Liver (tissue), 9 donors: Measurements from ENCODE around the gene RBKS. TPM values are rescaled to one million over a fixed set of nuclear protein-coding genes. Genes with fewer than 3 reads are reported as not detected.

Experiments
- DNase-seq: peaks from one replicate; pipeline ENCODE4 v3.0.0-alpha.2; 2017; ENCODE audit warnings: low spot score
- H3K27ac ChIP-seq, 2 donors: one replicate each; pipeline ENCODE4 v1.7.0; 2013; ENCODE audit warnings: inconsistent platforms in 2 of 2, low read length in 2 of 2, control low read depth in 1 of 2, low read depth in 1 of 2, mild to moderate bottlenecking in 1 of 2
- H3K27me3 ChIP-seq, 4 donors: one replicate each; pipeline versions ENCODE4 v1.6.1 to v1.7.0; 2013; ENCODE audit warnings: low read length in 3 of 4, inconsistent platforms in 1 of 4, mild to moderate bottlenecking in 1 of 4, moderate library complexity in 1 of 4; ENCODE audit not compliant: control insufficient read depth in 4 of 4, insufficient read depth in 4 of 4
- H3K36me3 ChIP-seq, 4 donors: one replicate each; pipeline versions ENCODE4 v1.6.1 to v1.7.0; 2013; ENCODE audit warnings: low read length in 3 of 4, mild to moderate bottlenecking in 3 of 4, low read depth in 1 of 4, moderate library complexity in 1 of 4; ENCODE audit not compliant: control insufficient read depth in 4 of 4, insufficient read depth in 3 of 4
- H3K4me1 ChIP-seq, 4 donors: one replicate each; pipeline versions ENCODE4 v1.6.1 to v1.7.0; 2013; ENCODE audit warnings: low read length in 3 of 4, mild to moderate bottlenecking in 3 of 4, moderate library complexity in 1 of 4; ENCODE audit not compliant: control insufficient read depth in 4 of 4, insufficient read depth in 4 of 4
- H3K4me3 ChIP-seq, 3 donors: one replicate each; pipeline versions ENCODE4 v1.6.1 to v1.7.0; 2013; ENCODE audit warnings: low read length in 3 of 3, control low read depth in 1 of 3, low read depth in 1 of 3, mild to moderate bottlenecking in 1 of 3
- H3K9ac ChIP-seq, 2 donors: one replicate each; pipeline ENCODE4 v1.7.0; 2013; ENCODE audit warnings: low read length in 2 of 2, mild to moderate bottlenecking in 2 of 2, moderate library complexity in 2 of 2, control low read depth in 1 of 2, low read depth in 1 of 2
- H3K9me3 ChIP-seq, 4 donors: one replicate each; pipeline versions ENCODE4 v1.6.1 to v1.7.0; 2013; ENCODE audit warnings: low read length in 3 of 4; ENCODE audit not compliant: control insufficient read depth in 4 of 4
- FOXA1 ChIP-seq: IDR thresholded peaks from 2 replicates; pipeline ENCODE4 v1.6.1; 2016; ENCODE audit warnings: antibody characterized with exemption
- HNF4A ChIP-seq, 2 donors: conservative IDR thresholded peaks; 2 replicates each; pipeline ENCODE4 v1.6.1; 2016; ENCODE audit warnings: antibody characterized with exemption in 2 of 2, mild to moderate bottlenecking in 2 of 2
- JUND ChIP-seq, 2 donors: IDR thresholded peaks; 2 replicates each; pipeline ENCODE4 v1.6.1; 2016; ENCODE audit warnings: antibody characterized with exemption in 2 of 2
- NR2F2 ChIP-seq: IDR thresholded peaks from 2 replicates; pipeline ENCODE4 v1.6.1; 2016; ENCODE audit warnings: antibody characterized with exemption
- RAD21 ChIP-seq, 2 donors: IDR thresholded peaks; 2 replicates each; pipeline ENCODE4 v1.6.1; 2016; ENCODE audit warnings: antibody characterized with exemption in 2 of 2, mild to moderate bottlenecking in 2 of 2
- RXRA ChIP-seq, 2 donors: IDR thresholded peaks; 2 replicates each; pipeline ENCODE4 v1.6.1; 2017 to 2018; ENCODE audit warnings: antibody characterized with exemption in 2 of 2, mild to moderate bottlenecking in 1 of 2
- SP1 ChIP-seq: IDR thresholded peaks from 2 replicates; pipeline ENCODE4 v1.6.1; 2018; ENCODE audit warnings: antibody characterized with exemption, mild to moderate bottlenecking
- WGBS: extraction: QIAGEN DNeasy Blood & Tissue Kit; methylation state at CpG from one replicate; pipeline ENCODE4 v1.1.7; 2013; 5-methylcytosine and 5-hydroxymethylcytosine counted together
- polyA plus RNA-seq, 2 donors: library from polyadenylated mRNA; stranded (reverse) in 1 of 2; unstranded in 1 of 2; fragments of 200-250 nt in 1 of 2; fragments of >200 nt in 1 of 2; fragmentation: Nextera tagmentation in 1 of 2; extraction: Ambion mirVana in 1 of 2; gene quantifications; one replicate each; pipeline versions ENCODE4 v1.2.1 to v1.2.3, GENCODE V29; 2013 to 2015
- total RNA-seq, 2 donors: library from RNA; depleted of rRNA; stranded (reverse); fragments of >200 nt; gene quantifications; one replicate each; pipeline ENCODE4 v1.2.3, GENCODE V29; 2014
- TF ChIP-seq, protein P1 (sequence below): IDR thresholded peaks from 2 replicates; pipeline ENCODE4 v1.6.1; 2016; ENCODE audit warnings: antibody characterized with exemption
- TF ChIP-seq, protein P2 (sequence below): IDR thresholded peaks from 2 replicates; pipeline ENCODE4 v1.6.1; 2016; ENCODE audit warnings: antibody characterized with exemption, mild to moderate bottlenecking
- donor health status: healthy.
- donor health status: healthy.
- donor health status: healthy.
- donor health status: healthy.
- donor health status: healthy.

Gene RBKS
- total and polyA plus RNA-seq, 4 donors = 6.3 to 18.8 (median 15.2) TPM

DNA sequence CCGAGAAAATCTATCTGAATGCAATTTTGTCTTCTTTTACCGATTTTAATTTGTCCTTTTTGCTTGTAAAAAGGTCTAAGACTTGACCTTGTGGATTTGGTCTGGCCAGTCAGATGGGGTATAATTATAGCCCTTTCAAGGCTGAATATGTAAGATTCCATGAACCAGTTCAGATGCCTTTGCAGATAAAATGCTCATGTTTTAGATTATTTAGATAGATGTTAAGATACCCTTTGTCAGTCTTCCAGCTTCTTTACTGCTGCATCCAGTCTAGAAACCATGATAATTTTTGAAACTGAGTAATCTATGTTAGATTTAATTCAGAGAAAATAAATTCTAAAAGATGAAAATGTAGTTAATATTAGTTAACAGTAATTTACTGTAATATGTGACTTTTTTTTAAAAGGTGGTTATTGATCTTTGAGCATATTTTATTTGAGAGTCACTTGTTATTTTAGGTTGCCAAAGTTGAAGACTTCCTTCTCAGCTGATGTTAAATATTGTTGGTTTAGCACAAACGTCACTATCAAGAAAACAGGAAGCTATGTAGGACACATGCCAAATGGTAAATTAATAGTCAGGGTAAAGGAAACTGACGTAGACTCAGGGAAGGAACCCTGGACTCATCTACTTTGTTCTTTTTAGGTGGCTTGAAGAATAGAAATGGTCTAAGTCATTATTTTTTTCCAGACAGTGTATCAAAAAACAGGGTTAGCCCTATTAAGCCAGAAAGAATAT, 30.1 kb upstream of the RBKS start:
- H3K4me1 ChIP-seq = peaks cover 0 to 11% (median 4%) of the 10 kb centered on the region in 4 donors
- TF ChIP-seq NR2F2 (peak; percentile 10), RAD21 (IDR thresholded peaks at IDR 0.05) (peak; percentile 24 to 29), RXRA (IDR thresholded peaks at IDR 0.05) (no peak), SP1 (peak; percentile 21)
- H3K9ac ChIP-seq = no peak overlapping the region

DNA sequence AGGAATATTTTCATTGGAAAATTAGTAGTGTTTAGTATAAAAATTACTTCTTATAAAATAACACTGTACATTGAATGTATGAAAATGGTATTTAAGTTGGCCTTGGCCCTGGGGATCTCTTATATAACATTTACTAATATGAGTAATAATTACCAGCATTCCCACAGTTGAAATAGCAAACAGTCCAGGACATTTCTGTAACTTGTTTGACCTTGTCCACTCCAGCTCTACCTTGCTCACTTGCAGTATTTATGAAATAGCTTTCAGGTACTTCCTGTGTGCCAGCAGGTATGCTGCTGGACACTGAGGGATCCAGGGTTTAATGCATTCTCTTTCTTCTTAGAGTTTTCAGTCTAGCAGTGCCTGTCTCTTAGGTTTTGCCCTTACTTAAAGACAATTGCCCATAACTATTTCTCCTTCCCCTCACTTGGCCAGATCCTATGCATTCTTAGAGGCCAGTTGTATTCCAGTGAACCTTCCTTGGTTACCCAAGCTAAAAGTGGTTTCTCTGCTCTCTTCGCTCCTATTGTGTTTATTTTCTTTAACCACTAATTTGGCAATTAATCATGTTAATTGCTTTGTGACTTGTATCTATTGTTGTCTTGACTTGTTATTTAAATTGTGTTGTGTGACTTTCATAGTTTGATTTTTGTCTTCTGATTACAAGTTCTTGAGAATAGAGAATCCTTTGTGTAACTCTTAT, 26.3 kb upstream of the RBKS start:
- 90% methylated on average over 1 of the region's 1 CpG for WGBS
- Histone ChIP-seq H3K9ac (no peak overlapping the region), H3K4me1 (peaks cover 5 to 11% (median 6%) of the 10 kb centered on the region in 4 donors), H3K9me3 (no peaks in the 10 kb centered on the region), H3K36me3 (no peaks in the 10 kb centered on the region), H3K27ac (peak overlapping the region; percentile 54 to 74), H3K4me3 (no peak overlapping the region), H3K27me3 (no peaks in the 10 kb centered on the region)
- peak; percentile 12 to 26 for TF ChIP-seq RXRA (IDR thresholded peaks at IDR 0.05)
- TF ChIP-seq SP1 = no peak
- no peak for TF ChIP-seq JUND (IDR thresholded peaks at IDR 0.05)
- TF ChIP-seq FOXA1 = no peak
- TF ChIP-seq, protein P1, sequence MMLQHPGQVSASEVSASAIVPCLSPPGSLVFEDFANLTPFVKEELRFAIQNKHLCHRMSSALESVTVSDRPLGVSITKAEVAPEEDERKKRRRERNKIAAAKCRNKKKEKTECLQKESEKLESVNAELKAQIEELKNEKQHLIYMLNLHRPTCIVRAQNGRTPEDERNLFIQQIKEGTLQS = no peak
- peak in 1 of 2 donors; percentile 7 for TF ChIP-seq RAD21 (IDR thresholded peaks at IDR 0.05)
- TF ChIP-seq, protein P2, sequence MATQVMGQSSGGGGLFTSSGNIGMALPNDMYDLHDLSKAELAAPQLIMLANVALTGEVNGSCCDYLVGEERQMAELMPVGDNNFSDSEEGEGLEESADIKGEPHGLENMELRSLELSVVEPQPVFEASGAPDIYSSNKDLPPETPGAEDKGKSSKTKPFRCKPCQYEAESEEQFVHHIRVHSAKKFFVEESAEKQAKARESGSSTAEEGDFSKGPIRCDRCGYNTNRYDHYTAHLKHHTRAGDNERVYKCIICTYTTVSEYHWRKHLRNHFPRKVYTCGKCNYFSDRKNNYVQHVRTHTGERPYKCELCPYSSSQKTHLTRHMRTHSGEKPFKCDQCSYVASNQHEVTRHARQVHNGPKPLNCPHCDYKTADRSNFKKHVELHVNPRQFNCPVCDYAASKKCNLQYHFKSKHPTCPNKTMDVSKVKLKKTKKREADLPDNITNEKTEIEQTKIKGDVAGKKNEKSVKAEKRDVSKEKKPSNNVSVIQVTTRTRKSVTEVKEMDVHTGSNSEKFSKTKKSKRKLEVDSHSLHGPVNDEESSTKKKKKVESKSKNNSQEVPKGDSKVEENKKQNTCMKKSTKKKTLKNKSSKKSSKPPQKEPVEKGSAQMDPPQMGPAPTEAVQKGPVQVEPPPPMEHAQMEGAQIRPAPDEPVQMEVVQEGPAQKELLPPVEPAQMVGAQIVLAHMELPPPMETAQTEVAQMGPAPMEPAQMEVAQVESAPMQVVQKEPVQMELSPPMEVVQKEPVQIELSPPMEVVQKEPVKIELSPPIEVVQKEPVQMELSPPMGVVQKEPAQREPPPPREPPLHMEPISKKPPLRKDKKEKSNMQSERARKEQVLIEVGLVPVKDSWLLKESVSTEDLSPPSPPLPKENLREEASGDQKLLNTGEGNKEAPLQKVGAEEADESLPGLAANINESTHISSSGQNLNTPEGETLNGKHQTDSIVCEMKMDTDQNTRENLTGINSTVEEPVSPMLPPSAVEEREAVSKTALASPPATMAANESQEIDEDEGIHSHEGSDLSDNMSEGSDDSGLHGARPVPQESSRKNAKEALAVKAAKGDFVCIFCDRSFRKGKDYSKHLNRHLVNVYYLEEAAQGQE = no peak
- peak; percentile 20 to 28 for TF ChIP-seq HNF4A (conservative IDR thresholded peaks at IDR 0.05)
- DNase-seq = no peak

More for the DNA sequence above, 30.1 kb upstream of the RBKS start:
- Histone ChIP-seq H3K4me3 (no peak overlapping the region), H3K9me3 (no peaks in the 10 kb centered on the region), H3K36me3 (no peaks in the 10 kb centered on the region), H3K27ac (peak overlapping the region; percentile 2 to 14), H3K27me3 (no peaks in the 10 kb centered on the region)
- no peak for DNase-seq
- WGBS = 43% methylated on average over 4 of the region's 4 CpGs

DNA sequence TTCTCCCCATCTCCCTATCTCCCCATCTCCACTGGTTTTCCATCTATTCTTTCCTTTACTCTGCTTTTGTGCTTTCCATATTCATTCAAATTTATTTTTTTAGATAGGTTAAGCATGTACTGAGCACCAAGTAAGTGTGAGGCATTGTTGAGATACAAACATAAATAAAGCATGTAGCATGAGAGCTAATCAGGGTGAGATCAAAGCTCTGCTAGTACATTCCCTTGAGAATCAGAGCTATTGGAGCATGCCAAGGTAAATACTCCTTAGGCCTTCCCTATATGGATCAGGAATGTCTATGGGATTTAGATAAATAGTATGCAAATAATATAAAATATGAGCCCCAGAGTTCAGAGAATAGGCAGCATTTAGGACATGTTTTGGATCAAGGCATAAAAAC, 25.7 kb upstream of the RBKS start:
- TF ChIP-seq HNF4A (conservative IDR thresholded peaks at IDR 0.05) (no peak), JUND (IDR thresholded peaks at IDR 0.05) (no peak)
- H3K36me3 ChIP-seq = no peaks in the 10 kb centered on the region
- no peak for DNase-seq
- H3K4me1 ChIP-seq = peaks cover 5 to 11% (median 6%) of the 10 kb centered on the region in 4 donors
- H3K27me3 ChIP-seq = no peaks in the 10 kb centered on the region
- peak overlapping the region in 1 of 2 donors; percentile 74 for H3K27ac ChIP-seq
- H3K9me3 ChIP-seq = no peaks in the 10 kb centered on the region
- H3K9ac ChIP-seq = no peak overlapping the region
- H3K4me3 ChIP-seq = no peak overlapping the region
